Neural progenitor cell (in vitro differentiated cells): ENCODE results near the gene OCA2.

Source experiments
- CTCF ChIP-seq: fragments of 200-600 bp; sonication (generic); IDR thresholded peaks from 2 replicates; pipeline ENCODE4 v1.5.1; 2017; ENCODE audit warnings: antibody characterized with exemption, mild to moderate bottlenecking
- EZH2 ChIP-seq: fragments of 200-600 bp; sonication (generic); IDR thresholded peaks from 2 replicates; pipeline ENCODE4 v1.6.1; 2017; ENCODE audit warnings: antibody characterized with exemption, mild to moderate bottlenecking, moderate library complexity
- EZH2phosphoT487 ChIP-seq: fragments of 200-600 bp; sonication (generic); IDR thresholded peaks from 2 replicates; pipeline ENCODE4 v1.6.1; 2017; ENCODE audit warnings: antibody characterized with exemption

- TF ChIP-seq EZH2, result no peak
- no peak for TF ChIP-seq CTCF
- no peak for TF ChIP-seq EZH2phosphoT487
These were observed 249.1 kb downstream of the OCA2 start for GRCh38 chr15:27850050-27850449.
